ENCODE data around the gene TRMT44. TPM values are rescaled to one million over a fixed set of nuclear protein-coding genes. Genes with fewer than 3 reads are reported as not detected.

Gene TRMT44
- total RNA-seq, 6 donors from 2014 or later = 22.8 to 81.7 (median 30.2) TPM

DNA sequence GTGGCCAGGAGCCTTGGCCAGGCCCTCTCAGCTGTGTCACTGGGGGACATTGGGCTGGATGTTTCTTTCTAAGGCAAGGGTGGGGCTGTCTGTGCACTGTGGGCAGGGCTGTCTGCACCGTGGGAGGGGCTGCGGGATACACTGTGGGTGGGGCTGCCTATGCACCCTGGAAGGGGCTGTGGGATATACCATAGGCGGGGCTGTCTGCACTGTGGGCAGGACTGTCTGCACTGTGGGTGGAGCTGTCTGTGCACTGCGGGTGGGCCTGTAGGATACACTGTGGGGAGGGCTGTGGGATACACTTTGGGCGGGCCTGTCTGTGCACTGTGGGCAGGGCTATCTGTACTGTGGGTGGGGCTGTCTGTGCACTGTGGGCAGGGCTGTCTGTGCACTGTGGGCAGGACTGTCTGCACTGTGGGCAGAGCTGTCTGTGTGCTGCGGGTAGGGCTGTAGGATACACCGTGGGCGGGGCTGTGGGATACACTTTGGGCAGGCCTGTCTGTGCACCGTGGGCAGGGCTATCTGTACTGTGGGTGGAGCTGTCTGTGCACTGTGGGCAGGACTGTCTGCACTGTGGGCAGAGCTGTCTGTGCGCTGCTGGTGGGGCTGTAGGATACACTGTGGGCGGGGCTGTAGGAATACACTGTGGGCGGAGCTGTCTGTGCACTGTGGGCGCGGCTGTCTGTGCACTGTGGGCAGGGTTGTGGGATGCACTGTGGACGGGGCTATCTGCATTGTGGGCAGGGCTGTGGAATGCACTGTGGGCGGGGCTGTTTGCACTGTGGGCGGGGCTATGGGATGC is 31.1 kb upstream of the TRMT44 start:
- DNase-seq = peak in 1 of 2 donors; percentile 45
- TF ChIP-seq POLR2AphosphoS5 (IDR thresholded peaks at IDR 0.05) = no peak
- TF ChIP-seq CTCF (IDR thresholded peaks at IDR 0.05) = no peak
- no peak for TF ChIP-seq EP300 (IDR thresholded peaks at IDR 0.05)
- no peak for TF ChIP-seq POLR2A (IDR thresholded peaks at IDR 0.05)
- no peaks in the 10 kb centered on the region for H3K9me3 ChIP-seq
- 75 to 76% methylated on average over 13 to 17 of the region's 17 CpGs for WGBS, 2 donors
- H3K4me3 ChIP-seq = no peak overlapping the region
- H3K36me3 ChIP-seq = peaks cover 7 to 47% (median 35%) of the 10 kb centered on the region in 4 donors
- ATAC-seq (ENCODE audit: low FRiP score in 2 of 2) = peak; percentile 54 to 95
- peaks cover 4 to 22% (median 14%) of the 10 kb centered on the region in 4 donors for H3K4me1 ChIP-seq
- H3K27me3 ChIP-seq = no peaks in the 10 kb centered on the region
- peak overlapping the region in 1 of 4 donors; percentile 0 for H3K27ac ChIP-seq

DNA sequence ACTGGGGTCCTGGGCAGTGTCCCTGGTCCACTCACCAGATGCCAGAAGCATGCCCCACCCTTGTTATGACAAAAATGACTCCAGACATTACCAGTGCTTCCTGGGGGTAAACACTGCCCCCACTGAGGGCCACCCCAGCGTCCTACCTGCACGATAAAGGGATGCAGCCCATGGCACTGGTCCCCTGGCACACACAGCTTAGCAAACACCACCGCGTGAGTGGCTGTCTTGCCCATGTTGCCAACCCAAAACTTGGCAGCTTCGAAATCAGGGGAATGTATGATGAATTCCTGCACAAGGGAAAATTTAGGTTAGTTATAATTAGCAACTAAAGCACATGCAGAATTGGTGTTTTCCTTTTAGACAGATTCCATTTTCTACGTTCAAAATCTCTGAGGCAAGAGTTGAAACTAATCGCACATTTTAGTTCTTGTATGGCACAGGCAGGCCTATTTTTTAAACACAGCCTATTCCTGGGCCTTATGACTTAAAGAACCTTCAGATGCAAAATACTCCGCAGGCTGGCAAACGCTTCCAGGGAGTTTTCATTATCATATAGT is 30.4 kb upstream of the TRMT44 start:
- Histone ChIP-seq H3K27ac (peak overlapping the region in 1 of 4 donors; percentile 0), H3K27me3 (no peaks in the 10 kb centered on the region), H3K36me3 (peaks cover 7 to 48% (median 39%) of the 10 kb centered on the region in 4 donors), H3K4me1 (peaks cover 4 to 22% (median 14%) of the 10 kb centered on the region in 4 donors), H3K9me3 (no peaks in the 10 kb centered on the region), H3K4me3 (no peak overlapping the region)
- DNase-seq (no peak), ATAC-seq (ENCODE audit: low FRiP score in 2 of 2) (no peak)
- TF ChIP-seq POLR2A (IDR thresholded peaks at IDR 0.05) (no peak), POLR2AphosphoS5 (IDR thresholded peaks at IDR 0.05) (no peak), CTCF (IDR thresholded peaks at IDR 0.05) (no peak), EP300 (IDR thresholded peaks at IDR 0.05) (no peak)
- 80 to 86% methylated on average over 7 to 9 of the region's 9 CpGs for WGBS, 2 donors

GRCh38 chr4:8410641-8411271 is 29.8 kb upstream of the TRMT44 start:
- ATAC-seq (ENCODE audit: low FRiP score in 2 of 2) = peak; percentile 31 to 47
- Histone ChIP-seq H3K9me3 (no peaks in the 10 kb centered on the region), H3K27ac (no peak overlapping the region), H3K4me1 (peaks cover 4 to 22% (median 14%) of the 10 kb centered on the region in 4 donors), H3K36me3 (peaks cover 4 to 48% (median 38%) of the 10 kb centered on the region in 4 donors), H3K4me3 (no peak overlapping the region), H3K27me3 (no peaks in the 10 kb centered on the region)
- TF ChIP-seq POLR2AphosphoS5 (IDR thresholded peaks at IDR 0.05) (no peak), CTCF (IDR thresholded peaks at IDR 0.05) (peak in 3 of 6 experiments; percentile 18 to 44 (median 44)), EP300 (IDR thresholded peaks at IDR 0.05) (no peak), POLR2A (IDR thresholded peaks at IDR 0.05) (no peak)
- WGBS, 2 donors = 74 to 75% methylated on average over 18 to 26 of the region's 26 CpGs
- DNase-seq = peak in 1 of 2 donors; percentile 54

DNA sequence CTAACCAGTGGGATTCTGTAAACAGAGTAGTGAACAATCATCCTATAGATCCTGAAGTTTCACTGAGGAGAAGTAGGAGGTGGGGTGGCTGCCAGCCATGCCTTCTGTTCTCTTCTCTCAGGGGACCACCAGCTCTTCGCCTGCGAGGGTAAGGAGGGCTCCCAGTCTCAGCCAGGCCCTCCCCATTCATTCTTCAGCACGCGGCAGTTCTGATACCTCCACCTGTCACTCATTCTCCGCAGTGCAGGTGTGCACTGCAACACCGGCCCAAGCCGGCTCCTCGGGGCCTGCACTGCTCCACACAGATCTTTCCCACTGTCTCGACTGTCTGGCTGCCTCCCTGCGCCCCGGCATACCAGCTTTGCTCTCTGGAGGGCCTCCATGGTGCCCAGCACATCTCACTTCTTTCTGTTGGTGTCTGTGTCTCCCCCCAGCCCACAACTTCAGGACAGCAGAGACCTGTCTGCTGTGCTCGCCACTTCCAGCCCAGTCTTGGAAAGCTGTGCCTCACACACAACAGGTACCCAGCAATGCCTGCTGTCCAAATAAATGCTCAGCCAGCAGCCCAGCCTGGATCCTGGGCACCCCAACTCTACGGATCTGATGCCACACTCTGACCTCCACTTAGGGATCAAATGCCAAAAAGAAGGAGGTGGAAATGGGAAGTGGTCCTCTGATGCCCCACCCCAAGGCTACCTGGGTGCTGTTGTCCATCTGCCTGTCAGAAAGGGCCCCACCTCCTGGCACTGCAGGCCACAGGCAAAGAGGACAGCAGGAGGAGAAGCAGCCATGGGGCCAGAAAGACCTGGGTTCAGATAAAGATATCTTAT is 29.0 kb upstream of the TRMT44 start:
- WGBS, 2 donors = 89 to 93% methylated on average over 12 to 13 of the region's 13 CpGs
- no peaks in the 10 kb centered on the region for H3K27me3 ChIP-seq
- no peak for ATAC-seq (ENCODE audit: low FRiP score in 2 of 2)
- TF ChIP-seq CTCF (IDR thresholded peaks at IDR 0.05) (no peak), POLR2AphosphoS5 (IDR thresholded peaks at IDR 0.05) (no peak), POLR2A (IDR thresholded peaks at IDR 0.05) (no peak), EP300 (IDR thresholded peaks at IDR 0.05) (no peak)
- no peak overlapping the region for H3K4me3 ChIP-seq
- no peak overlapping the region for H3K27ac ChIP-seq
- H3K9me3 ChIP-seq = no peaks in the 10 kb centered on the region
- no peak for DNase-seq
- H3K36me3 ChIP-seq = peaks cover 4 to 46% (median 39%) of the 10 kb centered on the region in 4 donors
- H3K4me1 ChIP-seq = peaks cover 4 to 22% (median 14%) of the 10 kb centered on the region in 4 donors
